ENCODE data around the gene ERN1. TPM values are rescaled to one million over a fixed set of nuclear protein-coding genes. Genes with fewer than 3 reads are reported as not detected.
"Not testable (repeated sequence)": the region's sequence is repeated elsewhere in the genome, so short reads cannot be mapped to it uniquely, and the experiment has no call there.

The ERN1 gene
- total RNA-seq: 22.1 and 35.2 TPM in 2 replicates

- FAIRE-seq: no peak
- TF ChIP-seq CTCF (IDR thresholded peaks at IDR 0.05; ENCODE audit: insufficient read depth, low read length, severe bottlenecking): no peak
- DNase-seq (ENCODE audit: low read depth): peak; percentile 75
- H3K4me3 ChIP-seq (ENCODE audit: low read depth, low read length): peak within 1 kb of the TSS; percentile 64
- H3K36me3 ChIP-seq (ENCODE audit: control insufficient read depth, insufficient read depth, low read length): no peaks in the 10 kb centered on the region
- no peaks in the 10 kb centered on the region for H3K27me3 ChIP-seq (ENCODE audit: control insufficient read depth, insufficient read depth, low read length)
Observed at GRCh38 chr17:64129765-64130558, at the start of gene ERN1. Gene ERN1, minus strand, starts transcription at chr17:64130144. Its CDS starts 115 bp downstream, at chr17:64130029.

DNA sequence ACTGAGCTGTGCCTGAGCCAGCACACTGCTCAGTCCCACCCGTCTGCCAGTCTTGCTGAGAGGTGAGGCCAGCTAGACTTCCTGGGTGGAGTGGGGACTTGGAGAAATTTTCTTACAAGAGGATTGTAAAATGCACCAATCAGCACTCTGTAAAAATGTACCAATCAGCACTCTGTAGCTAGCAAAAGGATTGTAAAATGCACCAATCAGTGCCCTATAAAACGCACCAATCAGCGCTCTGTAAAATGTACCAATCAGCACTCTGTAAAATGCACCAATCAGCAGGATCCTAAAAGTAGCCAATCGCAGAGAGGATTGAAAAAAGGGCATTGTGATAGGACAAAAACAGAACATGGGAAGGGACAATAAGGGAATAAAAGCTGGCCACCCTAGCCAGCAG, 49.1 kb upstream of the ERN1 start:
- not testable (repeated sequence) for FAIRE-seq; H3K4me3 ChIP-seq (ENCODE audit: low read depth, low read length); DNase-seq (ENCODE audit: low read depth); H3K36me3 ChIP-seq (ENCODE audit: control insufficient read depth, insufficient read depth, low read length); H3K27me3 ChIP-seq (ENCODE audit: control insufficient read depth, insufficient read depth, low read length)

- DNase-seq (ENCODE audit: low read depth) (no peak), FAIRE-seq (no peak)
- Histone ChIP-seq H3K4me3 (ENCODE audit: low read depth, low read length) (no peak overlapping the region), H3K36me3 (ENCODE audit: control insufficient read depth, insufficient read depth, low read length) (peaks cover 3% of the 10 kb centered on the region), H3K27me3 (ENCODE audit: control insufficient read depth, insufficient read depth, low read length) (no peaks in the 10 kb centered on the region)
- TF ChIP-seq CTCF (IDR thresholded peaks at IDR 0.05; ENCODE audit: insufficient read depth, low read length, severe bottlenecking): no peak
Observed at GRCh38 chr17:64178011-64178825, 48.3 kb upstream of the ERN1 start.

DNA sequence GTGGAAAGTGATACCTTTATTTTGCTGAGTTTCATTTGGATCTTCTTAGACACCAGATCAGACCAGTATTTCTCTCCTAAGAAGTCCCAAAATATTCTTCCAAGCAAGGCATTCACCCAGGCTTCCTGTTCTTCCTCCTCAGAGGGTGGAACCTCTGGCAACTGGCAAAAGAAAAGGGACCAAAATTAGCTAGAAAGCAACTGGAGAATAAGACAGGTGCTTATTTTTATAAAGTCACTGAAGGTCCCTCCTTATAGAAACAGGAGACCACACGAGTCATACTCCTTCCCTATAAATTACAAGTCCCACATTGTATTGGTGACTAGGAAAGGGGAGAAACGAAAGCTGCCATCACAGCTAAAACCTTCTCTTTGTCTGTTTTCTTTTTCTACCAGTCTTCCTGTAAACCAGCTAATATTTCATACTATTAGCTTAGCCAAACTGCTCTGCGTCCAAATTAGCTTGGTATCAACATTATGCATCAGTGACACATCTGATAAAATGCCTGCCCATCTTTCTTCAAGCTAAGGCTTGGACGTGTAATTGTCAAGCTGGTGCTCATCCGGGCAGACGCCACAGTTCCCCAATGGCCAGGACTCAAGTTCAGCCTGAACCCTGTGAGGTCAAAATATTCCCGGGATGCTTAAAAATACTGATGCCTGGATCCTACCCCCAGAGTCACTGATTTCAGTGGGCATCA, 47.5 kb upstream of the ERN1 start:
- DNase-seq (ENCODE audit: low read depth): no peak
- no peak for FAIRE-seq
- Histone ChIP-seq H3K4me3 (ENCODE audit: low read depth, low read length) (no peak overlapping the region), H3K27me3 (ENCODE audit: control insufficient read depth, insufficient read depth, low read length) (no peaks in the 10 kb centered on the region), H3K36me3 (ENCODE audit: control insufficient read depth, insufficient read depth, low read length) (peaks cover 3% of the 10 kb centered on the region)
- no peak for TF ChIP-seq CTCF (IDR thresholded peaks at IDR 0.05; ENCODE audit: insufficient read depth, low read length, severe bottlenecking)

DNA sequence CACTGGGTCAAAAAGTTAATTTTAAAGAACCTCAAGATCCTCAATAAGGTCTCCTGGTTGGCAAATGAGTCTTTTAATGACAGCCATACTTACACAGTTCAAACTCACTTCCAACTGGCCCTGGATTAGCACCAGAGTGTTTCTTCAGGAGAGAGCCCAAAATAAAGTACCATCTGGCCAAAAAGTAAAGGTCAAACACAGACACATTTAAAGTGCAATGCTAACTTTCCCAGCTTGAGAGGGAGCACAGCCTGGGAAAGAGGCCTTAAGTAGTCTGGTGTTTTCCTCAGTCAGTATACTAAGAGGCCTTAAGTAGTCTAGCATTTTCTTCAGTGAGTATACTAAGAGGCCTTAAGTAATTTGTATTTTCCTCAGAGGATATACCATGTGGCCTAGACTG, 46.6 kb upstream of the ERN1 start:
- Histone ChIP-seq H3K27me3 (ENCODE audit: control insufficient read depth, insufficient read depth, low read length) (no peaks in the 10 kb centered on the region), H3K4me3 (ENCODE audit: low read depth, low read length) (no peak overlapping the region), H3K36me3 (ENCODE audit: control insufficient read depth, insufficient read depth, low read length) (peaks cover 3% of the 10 kb centered on the region)
- DNase-seq (ENCODE audit: low read depth) (no peak), FAIRE-seq (no peak)
- no peak for TF ChIP-seq CTCF (IDR thresholded peaks at IDR 0.05; ENCODE audit: insufficient read depth, low read length, severe bottlenecking)
